PFSK-1 (cell line): ENCODE results near the gene ATG4B.

Source experiments
- FOXP2 ChIP-seq: optimal IDR thresholded peaks from 2 replicates; pipeline ENCODE3; 2011; ENCODE audit warnings: borderline replicate concordance, control low read depth, inconsistent platforms; ENCODE audit not compliant: insufficient read depth; ENCODE audit errors: extremely low read length, extremely low read depth
- POLR2AphosphoS5 ChIP-seq: IDR thresholded peaks from 2 replicates; pipeline ENCODE4 v1.6.1; 2012; ENCODE audit warnings: low read depth, mild to moderate bottlenecking, control low read depth, low read length, moderate library complexity
- REST ChIP-seq, 2 experiments: IDR thresholded peaks; 2 replicates each; pipeline versions ENCODE4 v1.6.1 to v1.8.0; 2011 to 2012; ENCODE audit warnings: low read depth in 2 of 2, low read length in 2 of 2, control low read depth in 1 of 2, inconsistent platforms in 1 of 2, mild to moderate bottlenecking in 1 of 2, moderate library complexity in 1 of 2; ENCODE audit not compliant: insufficient read depth in 1 of 2
- SIN3A ChIP-seq: IDR thresholded peaks from 2 replicates; pipeline ENCODE4 v1.6.1; 2012; ENCODE audit warnings: mild to moderate bottlenecking, low read length, moderate library complexity, borderline replicate concordance; ENCODE audit not compliant: insufficient read depth
- TAF1 ChIP-seq: IDR thresholded peaks from 2 replicates; pipeline ENCODE4 v1.6.1; 2012; ENCODE audit warnings: low read length, control low read depth, borderline replicate concordance; ENCODE audit not compliant: insufficient read depth

GRCh38 chr2:241665731-241666440 lies 28.4 kb downstream of the ATG4B start:
- TF ChIP-seq REST (IDR thresholded peaks at IDR 0.05; ENCODE audit: insufficient read depth in 1 of 2, low read depth in 2 of 2, low read length in 2 of 2) (no peak), POLR2AphosphoS5 (no peak), TAF1 (no peak), SIN3A (no peak), FOXP2 (no peak)
